Muscle of back (tissue), 11 donors: Measurements from ENCODE around the gene FBL. TPM values are rescaled to one million over a fixed set of nuclear protein-coding genes. Genes with fewer than 3 reads are reported as not detected.

Source experiments
- DNase-seq, 3 donors: peaks; one replicate each; pipeline versions ENCODE4 v3.0.0 to v3.0.0-alpha.2; 2013
- polyA plus RNA-seq, 10 donors: library from polyadenylated mRNA; unstranded; fragments of 120-200 nt; gene quantifications; one replicate each; pipeline ENCODE4 v1.2.1, GENCODE V29; 2013; ENCODE audit not compliant: insufficient read length in 10 of 10

FBL gene
- polyA plus RNA-seq, 10 donors: 213 to 384 (median 252) TPM

GRCh38 chr19:39796000-39796498 is 50.1 kb downstream of the FBL start:
- DNase-seq: no peak

GRCh38 chr19:39795001-39795400 is 51.2 kb downstream of the FBL start:
- DNase-seq: no peak

- peak; percentile 74 to 93 (median 83) for DNase-seq
Measured at GRCh38 chr19:39792999-39793546, 53.1 kb downstream of the FBL start.

- no peak for DNase-seq
Measured at GRCh38 chr19:39788244-39788643, 57.9 kb downstream of the FBL start.

Other genes starting within 250 kb of the FBL start
- gene LGALS13, start 243.9 kb downstream of the FBL start, polyA plus RNA-seq: under 1 TPM in 2 of 10 donors, not detected in 8; 0.34 to 0.71 TPM
- gene LGALS16, start 190.5 kb downstream of the FBL start, polyA plus RNA-seq: not detected
- under 1 TPM in 8 of 10 donors, not detected in 2; 0.30 to 0.81 (median 0.56) TPM for gene LGALS14, start 141.9 kb downstream of the FBL start, polyA plus RNA-seq
- 1 to 10 TPM in 7 of 10 donors, under 1 TPM in 3; 0.22 to 3.1 (median 2.2) TPM for gene CLC, start 108.3 kb downstream of the FBL start, polyA plus RNA-seq
- gene LEUTX, start 67.5 kb downstream of the FBL start, polyA plus RNA-seq: not detected
- gene DYRK1B, start 12.2 kb downstream of the FBL start, polyA plus RNA-seq: 10 to 100 TPM; 31.5 to 54.4 (median 44.4) TPM
- gene FCGBP, start 88.3 kb upstream of the FBL start, polyA plus RNA-seq: 1 to 10 TPM; 2.0 to 5.4 (median 4.7) TPM
- gene PSMC4, start 124.8 kb upstream of the FBL start, polyA plus RNA-seq: 10 to 100 TPM; 46.0 to 62.9 (median 54.0) TPM
- gene ZNF546, start 150.7 kb upstream of the FBL start, polyA plus RNA-seq: 1 to 10 TPM; 2.5 to 6.3 (median 3.9) TPM
- 10 to 100 TPM in 6 of 10 donors, 1 to 10 TPM in 4; 6.6 to 16.2 (median 10.4) TPM for gene ZNF780B, start 209.9 kb upstream of the FBL start, polyA plus RNA-seq
- gene ZNF780A, start 244.6 kb upstream of the FBL start, polyA plus RNA-seq: 10 to 100 TPM in 1 of 10 donors, 1 to 10 TPM in 9; 6.7 to 10.4 (median 8.4) TPM